Sigmoid colon (tissue), 4 donors: Measurements from ENCODE around the gene SLC2A4.

Source experiments
- POLR2A ChIP-seq, 2 donors: fragments of 450-650 bp; IDR thresholded peaks; one replicate each; pipeline ENCODE4 v1.6.1; 2016; ENCODE audit warnings: antibody characterized with exemption in 2 of 2, mild to moderate bottlenecking in 2 of 2, moderate library complexity in 2 of 2
- POLR2AphosphoS5 ChIP-seq, 4 donors: sonication (generic); formaldehyde crosslinking; IDR thresholded peaks; one replicate each; pipeline ENCODE4 v1.6.1; 2017; ENCODE audit warnings: antibody characterized with exemption in 4 of 4
- TF ChIP-seq, protein P1 (sequence below), 4 experiments: fragments of 450-650 bp in 3 of 4; fragments of 200-600 bp in 1 of 4; IDR thresholded peaks; one replicate each; pipeline ENCODE4 v1.5.1; 2016 to 2019; ENCODE audit warnings: antibody characterized with exemption in 4 of 4, mild to moderate bottlenecking in 3 of 4, moderate library complexity in 2 of 4

DNA sequence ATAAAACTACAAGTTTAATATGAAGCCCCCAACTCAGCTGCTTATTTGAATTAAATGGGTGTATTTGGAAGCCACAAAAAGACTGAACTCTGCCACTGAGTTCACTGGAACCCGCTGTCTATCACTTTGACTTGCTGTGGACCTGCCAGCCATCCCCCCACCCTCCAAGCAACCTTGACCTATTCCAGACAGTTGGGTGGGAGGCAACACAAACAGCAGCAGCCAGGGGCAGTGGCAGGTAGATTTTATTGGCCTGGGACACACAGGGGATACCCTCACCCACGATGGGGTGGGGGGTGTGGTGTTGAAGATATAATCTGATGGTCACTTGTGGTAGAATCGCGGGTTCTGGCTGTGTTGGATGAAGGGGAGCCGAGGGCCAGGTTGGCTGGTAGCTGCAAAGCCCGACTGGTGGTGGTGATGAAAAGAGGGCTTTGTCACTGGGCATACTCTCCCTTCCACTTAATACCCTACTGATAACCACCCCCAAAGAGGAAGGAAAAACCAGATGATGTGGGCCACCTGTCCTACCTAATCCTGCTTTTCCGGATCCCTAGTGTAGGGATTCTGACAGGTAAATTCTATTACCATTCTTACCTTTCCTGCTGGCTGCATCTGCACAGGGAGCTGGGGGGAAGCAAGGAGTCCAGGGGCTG, 31.0 kb downstream of the SLC2A4 start:
- TF ChIP-seq POLR2A (IDR thresholded peaks at IDR 0.05) (no peak), POLR2AphosphoS5 (IDR thresholded peaks at IDR 0.05) (no peak)
- TF ChIP-seq, protein P1, sequence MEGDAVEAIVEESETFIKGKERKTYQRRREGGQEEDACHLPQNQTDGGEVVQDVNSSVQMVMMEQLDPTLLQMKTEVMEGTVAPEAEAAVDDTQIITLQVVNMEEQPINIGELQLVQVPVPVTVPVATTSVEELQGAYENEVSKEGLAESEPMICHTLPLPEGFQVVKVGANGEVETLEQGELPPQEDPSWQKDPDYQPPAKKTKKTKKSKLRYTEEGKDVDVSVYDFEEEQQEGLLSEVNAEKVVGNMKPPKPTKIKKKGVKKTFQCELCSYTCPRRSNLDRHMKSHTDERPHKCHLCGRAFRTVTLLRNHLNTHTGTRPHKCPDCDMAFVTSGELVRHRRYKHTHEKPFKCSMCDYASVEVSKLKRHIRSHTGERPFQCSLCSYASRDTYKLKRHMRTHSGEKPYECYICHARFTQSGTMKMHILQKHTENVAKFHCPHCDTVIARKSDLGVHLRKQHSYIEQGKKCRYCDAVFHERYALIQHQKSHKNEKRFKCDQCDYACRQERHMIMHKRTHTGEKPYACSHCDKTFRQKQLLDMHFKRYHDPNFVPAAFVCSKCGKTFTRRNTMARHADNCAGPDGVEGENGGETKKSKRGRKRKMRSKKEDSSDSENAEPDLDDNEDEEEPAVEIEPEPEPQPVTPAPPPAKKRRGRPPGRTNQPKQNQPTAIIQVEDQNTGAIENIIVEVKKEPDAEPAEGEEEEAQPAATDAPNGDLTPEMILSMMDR (IDR thresholded peaks at IDR 0.05): no peak
